Measurements from ENCODE around the gene IL6ST. TPM values are rescaled to one million over a fixed set of nuclear protein-coding genes. Genes with fewer than 3 reads are reported as not detected.

Gene IL6ST
- total and polyA plus RNA-seq, 2 donors (not counting 1 experiment from before 2014, with no cell fraction given): 768 to 978 TPM

- TF ChIP-seq EZH2 (IDR thresholded peaks at IDR 0.05; ENCODE audit: low read length, missing control alignments): no peak
- TF ChIP-seq, protein P1, sequence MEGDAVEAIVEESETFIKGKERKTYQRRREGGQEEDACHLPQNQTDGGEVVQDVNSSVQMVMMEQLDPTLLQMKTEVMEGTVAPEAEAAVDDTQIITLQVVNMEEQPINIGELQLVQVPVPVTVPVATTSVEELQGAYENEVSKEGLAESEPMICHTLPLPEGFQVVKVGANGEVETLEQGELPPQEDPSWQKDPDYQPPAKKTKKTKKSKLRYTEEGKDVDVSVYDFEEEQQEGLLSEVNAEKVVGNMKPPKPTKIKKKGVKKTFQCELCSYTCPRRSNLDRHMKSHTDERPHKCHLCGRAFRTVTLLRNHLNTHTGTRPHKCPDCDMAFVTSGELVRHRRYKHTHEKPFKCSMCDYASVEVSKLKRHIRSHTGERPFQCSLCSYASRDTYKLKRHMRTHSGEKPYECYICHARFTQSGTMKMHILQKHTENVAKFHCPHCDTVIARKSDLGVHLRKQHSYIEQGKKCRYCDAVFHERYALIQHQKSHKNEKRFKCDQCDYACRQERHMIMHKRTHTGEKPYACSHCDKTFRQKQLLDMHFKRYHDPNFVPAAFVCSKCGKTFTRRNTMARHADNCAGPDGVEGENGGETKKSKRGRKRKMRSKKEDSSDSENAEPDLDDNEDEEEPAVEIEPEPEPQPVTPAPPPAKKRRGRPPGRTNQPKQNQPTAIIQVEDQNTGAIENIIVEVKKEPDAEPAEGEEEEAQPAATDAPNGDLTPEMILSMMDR (conservative IDR thresholded peaks at IDR 0.05 in 1 of 2, IDR thresholded peaks at IDR 0.05 in 1 of 2; ENCODE audit: low read depth in 1 of 2, low read length in 2 of 2): no peak
- Histone ChIP-seq H3K27me3 (ENCODE audit: control insufficient read depth, insufficient read depth, low read length) (no peaks in the 10 kb centered on the region), H3K4me3 (replicated peaks in 1 of 4; ENCODE audit: control extremely low read depth in 1 of 4, insufficient read depth in 1 of 4, low read depth in 3 of 4, low read length in 4 of 4) (no peak overlapping the region)
Observed at GRCh38 chr5:56006094-56006493, 11.3 kb upstream of the IL6ST start.

DNA sequence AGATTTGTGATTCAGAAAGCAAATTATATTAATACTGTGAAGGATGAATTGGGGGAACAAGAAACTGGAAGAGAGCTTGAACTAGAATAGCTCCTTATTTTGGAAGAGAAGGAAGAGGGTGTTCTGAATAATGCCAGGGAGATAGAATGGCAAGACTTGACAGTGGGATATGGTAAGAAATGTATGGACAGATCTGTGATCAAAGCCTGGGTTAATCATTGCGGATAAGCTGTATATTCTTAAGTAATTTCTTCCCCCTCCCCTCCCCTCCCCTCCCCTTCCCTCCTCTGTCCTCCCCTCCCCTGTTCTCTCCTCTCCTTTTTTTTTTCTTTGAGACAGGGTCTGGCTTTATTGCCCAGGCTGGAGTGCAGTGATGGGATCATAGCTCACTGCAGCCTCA is 10.1 kb upstream of the IL6ST start:
- TF ChIP-seq EZH2 (IDR thresholded peaks at IDR 0.05; ENCODE audit: low read length, missing control alignments): no peak
- TF ChIP-seq, protein P1 (conservative IDR thresholded peaks at IDR 0.05 in 1 of 2, IDR thresholded peaks at IDR 0.05 in 1 of 2; ENCODE audit: low read depth in 1 of 2, low read length in 2 of 2): no peak
- Histone ChIP-seq H3K79me2 (ENCODE audit: control insufficient read depth, insufficient read depth, low read length) (no peaks in the 10 kb centered on the region), H3K4me3 (replicated peaks in 1 of 4; ENCODE audit: control extremely low read depth in 1 of 4, insufficient read depth in 1 of 4, low read depth in 3 of 4, low read length in 4 of 4) (no peak overlapping the region)

More at GRCh38 chr5:56006094-56006493, 11.3 kb upstream of the IL6ST start:
- Histone ChIP-seq H3K27ac (ENCODE audit: insufficient read depth, low read length) (no peak overlapping the region), H3K4me1 (ENCODE audit: control insufficient read depth, extremely low read depth, insufficient read depth, low read length) (peaks cover 5% of the 10 kb centered on the region), H3K9ac (ENCODE audit: insufficient read depth, low read length) (no peak overlapping the region), H3K79me2 (ENCODE audit: control insufficient read depth, insufficient read depth, low read length) (no peaks in the 10 kb centered on the region), H3K9me3 (ENCODE audit: control insufficient read depth, insufficient read depth, low read depth, low read length) (no peaks in the 10 kb centered on the region), H4K20me1 (ENCODE audit: control insufficient read depth, extremely low read depth, insufficient read depth, low read length) (no peaks in the 10 kb centered on the region), H2AFZ (ENCODE audit: low read length) (no peak overlapping the region), H3K4me2 (ENCODE audit: extremely low read depth, insufficient read depth, low read length) (no peak overlapping the region), H3K36me3 (ENCODE audit: control insufficient read depth, insufficient read depth, low read length) (no peaks in the 10 kb centered on the region)
- DNase-seq (ENCODE audit: low read depth in 2 of 2): no peak

GRCh38 chr5:56003679-56004078 is 8.9 kb upstream of the IL6ST start:
- Histone ChIP-seq H3K4me1 (ENCODE audit: control insufficient read depth, extremely low read depth, insufficient read depth, low read length) (peaks cover 2% of the 10 kb centered on the region), H3K9me3 (ENCODE audit: control insufficient read depth, insufficient read depth, low read depth, low read length) (no peaks in the 10 kb centered on the region), H4K20me1 (ENCODE audit: control insufficient read depth, extremely low read depth, insufficient read depth, low read length) (no peaks in the 10 kb centered on the region), H2AFZ (ENCODE audit: low read length) (no peak overlapping the region), H3K27me3 (ENCODE audit: control insufficient read depth, insufficient read depth, low read length) (no peaks in the 10 kb centered on the region), H3K9ac (ENCODE audit: insufficient read depth, low read length) (no peak overlapping the region), H3K4me3 (replicated peaks in 1 of 4; ENCODE audit: control extremely low read depth in 1 of 4, insufficient read depth in 1 of 4, low read depth in 3 of 4, low read length in 4 of 4) (no peak overlapping the region), H3K79me2 (ENCODE audit: control insufficient read depth, insufficient read depth, low read length) (no peaks in the 10 kb centered on the region), H3K4me2 (ENCODE audit: extremely low read depth, insufficient read depth, low read length) (no peak overlapping the region), H3K27ac (ENCODE audit: insufficient read depth, low read length) (peak overlapping the region; percentile 38), H3K36me3 (ENCODE audit: control insufficient read depth, insufficient read depth, low read length) (no peaks in the 10 kb centered on the region)
- DNase-seq (ENCODE audit: low read depth in 2 of 2): peak; percentile 33 to 74
- TF ChIP-seq EZH2 (IDR thresholded peaks at IDR 0.05; ENCODE audit: low read length, missing control alignments): no peak

More for the DNA sequence above, 10.1 kb upstream of the IL6ST start:
- Histone ChIP-seq H3K27ac (ENCODE audit: insufficient read depth, low read length) (no peak overlapping the region), H2AFZ (ENCODE audit: low read length) (no peak overlapping the region), H3K9me3 (ENCODE audit: control insufficient read depth, insufficient read depth, low read depth, low read length) (no peaks in the 10 kb centered on the region), H3K4me1 (ENCODE audit: control insufficient read depth, extremely low read depth, insufficient read depth, low read length) (peaks cover 2% of the 10 kb centered on the region), H3K27me3 (ENCODE audit: control insufficient read depth, insufficient read depth, low read length) (no peaks in the 10 kb centered on the region), H3K9ac (ENCODE audit: insufficient read depth, low read length) (no peak overlapping the region), H3K36me3 (ENCODE audit: control insufficient read depth, insufficient read depth, low read length) (no peaks in the 10 kb centered on the region), H3K4me2 (ENCODE audit: extremely low read depth, insufficient read depth, low read length) (no peak overlapping the region), H4K20me1 (ENCODE audit: control insufficient read depth, extremely low read depth, insufficient read depth, low read length) (no peaks in the 10 kb centered on the region)
- DNase-seq (ENCODE audit: low read depth in 2 of 2): no peak

Measured in fibroblast of lung (primary cell).